Fibroblast of skin of right biceps (primary cell): ENCODE results near the gene SLC2A8.

Experiments
- DNase-seq: peaks from one replicate; pipeline ENCODE4 v3.0.0-alpha.2; 2013

The SLC2A8 gene

GRCh38 chr9:127382541-127382940, 14.4 kb upstream of the SLC2A8 start:
- no peak for DNase-seq

- DNase-seq = no peak
Observed at GRCh38 chr9:127384016-127384730, 12.8 kb upstream of the SLC2A8 start.

GRCh38 chr9:127384901-127385300, 12.1 kb upstream of the SLC2A8 start:
- DNase-seq = no peak

- DNase-seq = no peak
Observed at GRCh38 chr9:127386249-127386648, 10.7 kb upstream of the SLC2A8 start.

- DNase-seq = no peak
Observed at GRCh38 chr9:127386981-127387380, 10.0 kb upstream of the SLC2A8 start.

- DNase-seq = peak; percentile 97
Observed at GRCh38 chr9:127388037-127388855, 8.7 kb upstream of the SLC2A8 start.

GRCh38 chr9:127388856-127389238, 8.1 kb upstream of the SLC2A8 start:
- DNase-seq = no peak

- no peak for DNase-seq
Observed at GRCh38 chr9:127389381-127390247, 7.4 kb upstream of the SLC2A8 start.

- no peak for DNase-seq
Observed at GRCh38 chr9:127390248-127390545, 6.8 kb upstream of the SLC2A8 start.

- DNase-seq = no peak
Observed at GRCh38 chr9:127390563-127390962, 6.4 kb upstream of the SLC2A8 start.

- DNase-seq = no peak
Observed at GRCh38 chr9:127392166-127392565, 4.8 kb upstream of the SLC2A8 start.

- no peak for DNase-seq
Observed at GRCh38 chr9:127392976-127393375, 4.0 kb upstream of the SLC2A8 start.

GRCh38 chr9:127393645-127394044, 3.3 kb upstream of the SLC2A8 start:
- peak; percentile 15 for DNase-seq

GRCh38 chr9:127395497-127396252, 1.3 kb upstream of the SLC2A8 start:
- no peak for DNase-seq

- DNase-seq = no peak
Observed at GRCh38 chr9:127396253-127396807, 639 bp upstream of the SLC2A8 start.

- DNase-seq = peak; percentile 30
Observed at GRCh38 chr9:127397646-127398274, 791 bp downstream of the SLC2A8 start.

GRCh38 chr9:127398275-127398647, 1.3 kb downstream of the SLC2A8 start:
- no peak for DNase-seq

GRCh38 chr9:127398715-127399400, 1.9 kb downstream of the SLC2A8 start:
- no peak for DNase-seq

GRCh38 chr9:127399736-127400269, 2.8 kb downstream of the SLC2A8 start:
- DNase-seq = no peak

- no peak for DNase-seq
Observed at GRCh38 chr9:127402401-127403090, 5.6 kb downstream of the SLC2A8 start.
